ENCODE data around the gene SERGEF.

DNA sequence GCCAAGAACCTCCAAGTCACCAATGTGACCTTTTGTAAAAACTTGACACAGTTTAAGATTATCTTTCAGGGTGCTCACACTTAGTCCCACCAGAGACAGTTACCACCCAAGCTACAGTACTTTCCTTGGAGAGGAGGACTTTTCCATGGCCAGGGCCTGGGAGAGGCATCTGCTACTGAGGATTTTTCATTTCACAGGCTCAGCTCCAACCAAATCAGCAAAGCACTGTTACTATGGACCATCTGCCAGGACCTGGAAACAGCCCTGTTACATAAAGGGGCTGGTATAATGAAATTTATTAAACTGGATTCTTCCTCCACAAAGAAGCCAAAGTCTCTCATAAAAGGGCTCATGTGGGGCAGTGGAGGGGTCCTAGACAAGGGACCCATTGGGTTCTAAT, 38.6 kb downstream of the SERGEF start:
- no peak for TF ChIP-seq CTCF (IDR thresholded peaks at IDR 0.05)
- TF ChIP-seq POLR2A (IDR thresholded peaks at IDR 0.05): no peak
